Right lobe of liver (tissue), 4 donors: ENCODE results near the gene ATXN1.

Experiments
- CTCF ChIP-seq, 4 donors: fragments of 200-600 bp in 3 of 4; fragments of 450-650 bp in 1 of 4; IDR thresholded peaks; one replicate each; pipeline versions ENCODE4 v1.5.1 to v1.8.0; 2016 to 2022; ENCODE audit warnings: antibody characterized with exemption in 4 of 4, mild to moderate bottlenecking in 2 of 4
- POLR2A ChIP-seq: fragments of 450-650 bp; IDR thresholded peaks from one replicate; pipeline ENCODE4 v1.6.1; 2017; ENCODE audit warnings: antibody characterized with exemption, mild to moderate bottlenecking
- donor health status: DM: no; HTN: no; CAD: no.
- donor health status: DM: no; HTN: no; CAD: no.
- donor health status: DM: no; HTN: yes; CAD: no.

GRCh38 chr6:16321341-16321710 is 439.9 kb downstream of the ATXN1 start:
- no peak for TF ChIP-seq CTCF (IDR thresholded peaks at IDR 0.05)
- no peak for TF ChIP-seq POLR2A
